Keratinocyte (primary cell): Measurements from ENCODE around the gene DCXR. TPM values are rescaled to one million over a fixed set of nuclear protein-coding genes. Genes with fewer than 3 reads are reported as not detected.

ENCODE experiments used
- DNase-seq: peaks from one replicate; pipeline ENCODE4 v3.0.0-alpha.2; 2011; ENCODE audit warnings: low read depth, missing footprints, low spot score
- FAIRE-seq: peaks from 2 replicates; lab custom pipeline; 2011; peaks lifted over from hg19 to GRCh38; lab: Jason Lieb, UNC
- H2AFZ ChIP-seq: 2 replicates; pipeline ENCODE4 v1.6.0; 2012; ENCODE audit warnings: low read length, control low read depth, inconsistent platforms; ENCODE audit not compliant: control insufficient read depth
- H3K27ac ChIP-seq: 2 replicates; pipeline ENCODE4 v1.5.1; 2011; ENCODE audit warnings: low read length; ENCODE audit not compliant: control insufficient read depth, insufficient read depth
- H3K27me3 ChIP-seq: 3 replicates; pipeline ENCODE4 v1.6.0; 2011; ENCODE audit warnings: low read length; ENCODE audit not compliant: control insufficient read depth, insufficient read depth; ENCODE audit errors: extremely low read depth
- H3K36me3 ChIP-seq, 2 experiments: 2 replicates in 1 of 2; 3 replicates in 1 of 2; pipeline ENCODE4 v1.5.1; 2011; ENCODE audit warnings: low read length in 2 of 2, mild to moderate bottlenecking in 1 of 2; ENCODE audit not compliant: control insufficient read depth in 2 of 2, insufficient read depth in 2 of 2; ENCODE audit errors: extremely low read depth in 1 of 2
- H3K4me1 ChIP-seq: 3 replicates; pipeline ENCODE4 v1.5.1; 2011; ENCODE audit warnings: low read length; ENCODE audit not compliant: control insufficient read depth, insufficient read depth; ENCODE audit errors: extremely low read depth
- H3K4me2 ChIP-seq: 3 replicates; pipeline ENCODE4 v1.6.0; 2011; ENCODE audit warnings: low read depth, low read length; ENCODE audit not compliant: control insufficient read depth, insufficient read depth; ENCODE audit errors: extremely low read depth
- H3K4me3 ChIP-seq, 3 experiments: fragments of 200-600 bp in 1 of 3; sonication (generic) in 1 of 3; 2 replicates in 2 of 3; 3 replicates in 1 of 3; pipeline ENCODE4 v1.5.1; 2011 to 2016; ENCODE audit warnings: low read length in 3 of 3, mild to moderate bottlenecking in 3 of 3, control low read depth in 2 of 3, inconsistent platforms in 1 of 3, low read depth in 1 of 3, mixed read lengths in 1 of 3, mixed run types in 1 of 3, moderate library complexity in 1 of 3; ENCODE audit not compliant: control insufficient read depth in 2 of 3, insufficient read depth in 2 of 3; ENCODE audit errors: extremely low read depth in 1 of 3
- H3K79me2 ChIP-seq: 2 replicates; pipeline ENCODE4 v1.6.0; 2012; ENCODE audit warnings: low read length; ENCODE audit not compliant: control insufficient read depth, insufficient read depth
- H3K9ac ChIP-seq: 3 replicates; pipeline ENCODE4 v1.6.0; 2011; ENCODE audit warnings: low read length; ENCODE audit not compliant: control insufficient read depth, insufficient read depth; ENCODE audit errors: extremely low read depth
- H3K9me1 ChIP-seq: 3 replicates; pipeline ENCODE4 v1.6.0; 2011; ENCODE audit warnings: low read length; ENCODE audit not compliant: control insufficient read depth, insufficient read depth; ENCODE audit errors: extremely low read depth
- H3K9me3 ChIP-seq: 2 replicates; pipeline ENCODE4 v1.5.1; 2012; ENCODE audit warnings: low read depth, low read length; ENCODE audit not compliant: control insufficient read depth
- H4K20me1 ChIP-seq: 3 replicates; pipeline ENCODE4 v1.6.0; 2011; ENCODE audit warnings: low read length; ENCODE audit not compliant: control insufficient read depth, insufficient read depth; ENCODE audit errors: extremely low read depth
- CTCF ChIP-seq, 3 experiments: IDR thresholded peaks in 1 of 3; conservative IDR thresholded peaks in 1 of 3; optimal IDR thresholded peaks in 1 of 3; 2 replicates in 2 of 3; 3 replicates in 1 of 3; pipeline versions ENCODE3 to v1.5.1; 2011; ENCODE audit warnings: low read length in 3 of 3, mild to moderate bottlenecking in 3 of 3, moderate library complexity in 2 of 3, control low read depth in 1 of 3, inconsistent platforms in 1 of 3; ENCODE audit not compliant: insufficient read depth in 2 of 3; ENCODE audit errors: extremely low read depth in 1 of 3
- EZH2 ChIP-seq: IDR thresholded peaks from one replicate; pipeline ENCODE4 v1.6.1; 2012; ENCODE audit warnings: inconsistent platforms, mild to moderate bottlenecking, low read length, moderate library complexity
- dilution Hi-C: fragments of 300-500 bp; cut with MboI; formaldehyde crosslinking; loops from one replicate; pipeline ENCODE4 v1.7.0; 2020; ENCODE audit warnings: low sequenced_read_pairs; ENCODE audit not compliant: extremely low pct_ligation_motif_present
- polyA plus RNA-seq, 5 experiments: library from polyadenylated mRNA; depleted of rRNA in 3 of 5; stranded (reverse) in 3 of 5; stranded (forward) in 1 of 5; unstranded in 1 of 5; fragments of >200 nt; gene quantifications; 1 replicate in 1 of 5; 2 replicates in 3 of 5; 3 replicates in 1 of 5; pipeline versions ENCODE4 v1.2.1 to v1.2.3, GENCODE V29; 2011 to 2012; ENCODE audit warnings: missing spikeins in 2 of 5, low read depth in 1 of 5, low replicate concordance in 1 of 5

The DCXR gene
- polyA plus RNA-seq, 1 donor (not counting 4 experiments of a cell fraction or from before 2014, with no cell fraction given) = 45.4 TPM

DNA sequence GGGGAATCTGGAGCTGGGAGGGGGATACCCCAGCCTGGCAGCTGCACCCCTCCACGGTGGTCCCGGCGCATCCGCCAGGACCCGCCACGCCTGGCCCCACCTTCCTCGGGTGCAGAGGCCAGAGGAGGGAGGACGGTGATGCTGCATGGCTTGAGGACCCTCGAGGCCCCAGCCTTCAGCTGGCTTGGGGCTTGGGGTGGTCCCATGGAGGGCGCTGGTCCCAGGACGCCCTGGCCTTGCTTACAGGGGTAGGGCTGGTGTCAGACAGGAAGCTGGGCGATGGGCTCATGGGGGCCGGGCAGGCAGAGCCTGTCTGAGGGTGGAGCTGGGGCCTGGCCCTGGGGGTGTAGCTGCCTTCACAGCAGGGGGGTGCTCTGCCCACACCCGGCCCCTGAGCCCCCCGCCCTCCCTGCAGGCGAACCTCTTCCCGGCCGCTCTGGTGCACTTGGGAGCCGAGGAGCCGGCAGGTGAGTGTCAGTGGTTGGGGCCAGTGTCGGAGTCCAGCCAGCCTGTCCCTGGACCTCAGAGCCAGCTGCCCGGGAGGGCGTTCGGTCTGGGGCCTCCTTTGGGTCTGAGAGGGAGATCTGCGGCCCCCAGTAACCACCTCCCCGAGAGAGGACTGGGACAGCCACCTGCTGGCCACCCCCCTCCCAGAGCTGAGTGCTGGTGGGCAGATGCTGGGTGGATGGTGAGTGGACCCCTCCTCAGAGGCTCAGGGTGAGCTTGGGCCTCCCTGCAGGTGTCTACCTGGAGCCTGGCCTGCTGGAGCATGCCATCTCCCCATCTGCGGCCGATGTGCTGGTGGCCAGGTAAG lies 21.2 kb downstream of the DCXR start:
- no peaks in the 10 kb centered on the region for H3K27me3 ChIP-seq
- dilution Hi-C loops = no loop called here
- no peak for FAIRE-seq

DNA sequence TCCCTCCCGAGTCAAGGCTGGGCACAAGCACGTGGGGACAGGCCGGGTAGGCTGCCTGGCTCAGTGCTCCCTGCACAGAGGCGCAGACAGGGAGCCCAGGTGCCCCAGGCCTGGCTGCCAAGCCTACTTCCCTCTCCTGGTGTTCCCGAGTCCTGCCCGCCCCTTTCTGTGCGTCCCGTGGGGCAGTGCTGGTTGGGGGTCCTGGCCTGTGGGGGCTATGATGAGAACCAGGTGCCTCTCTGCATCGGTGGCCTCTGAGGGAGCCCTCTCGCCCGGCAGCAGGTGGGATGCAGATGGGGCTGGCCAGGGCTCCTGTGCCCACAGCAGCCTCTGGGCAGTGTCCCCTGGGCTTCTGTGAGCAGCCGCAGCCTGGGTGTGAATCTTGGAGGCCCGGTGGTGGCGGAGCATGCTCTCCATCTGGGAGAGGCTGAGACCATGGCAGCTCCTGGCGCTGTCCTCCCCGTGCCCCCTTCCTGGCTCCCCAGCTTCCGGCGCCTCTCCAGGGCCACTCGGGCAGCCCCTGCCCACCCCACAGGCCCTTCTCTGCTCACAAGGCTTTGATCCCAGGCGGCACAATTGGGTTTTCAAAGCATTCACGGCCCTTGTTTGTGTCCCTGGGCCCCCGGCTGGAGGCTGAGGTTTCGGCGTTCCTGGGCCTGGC lies 22.1 kb downstream of the DCXR start:
- Histone ChIP-seq H3K9ac (no peak overlapping the region), H3K36me3 (peaks cover 0 to 4% of the 10 kb centered on the region in 2 experiments), H3K4me3 (no peak overlapping the region), H3K79me2 (no peaks in the 10 kb centered on the region), H3K27me3 (no peaks in the 10 kb centered on the region), H3K4me1 (peaks cover 18% of the 10 kb centered on the region), H3K9me1 (no peaks in the 10 kb centered on the region), H3K9me3 (no peaks in the 10 kb centered on the region), H4K20me1 (peaks cover 6% of the 10 kb centered on the region), H3K4me2 (no peak overlapping the region), H3K27ac (no peak overlapping the region), H2AFZ (no peak overlapping the region)
- FAIRE-seq (no peak), DNase-seq (no peak)
- dilution Hi-C loops = no loop called here
- TF ChIP-seq EZH2 (no peak), CTCF (optimal IDR thresholded peaks at IDR 0.05 in 1 of 3, IDR thresholded peaks at IDR 0.05 in 1 of 3, conservative IDR thresholded peaks at IDR 0.05 in 1 of 3; ENCODE audit: extremely low read depth in 1 of 3, insufficient read depth in 2 of 3, low read length in 3 of 3) (no peak)

More for the DNA sequence above, 21.2 kb downstream of the DCXR start:
- no peak overlapping the region for H3K4me3 ChIP-seq
- peaks cover 6% of the 10 kb centered on the region for H4K20me1 ChIP-seq
- no peak overlapping the region for H3K27ac ChIP-seq
- no peak overlapping the region for H3K9ac ChIP-seq
- H3K4me2 ChIP-seq = no peak overlapping the region
- no peak overlapping the region for H2AFZ ChIP-seq
- no peak for DNase-seq
- no peaks in the 10 kb centered on the region for H3K9me1 ChIP-seq
- no peaks in the 10 kb centered on the region for H3K79me2 ChIP-seq
- no peak for TF ChIP-seq EZH2
- TF ChIP-seq CTCF (optimal IDR thresholded peaks at IDR 0.05 in 1 of 3, IDR thresholded peaks at IDR 0.05 in 1 of 3, conservative IDR thresholded peaks at IDR 0.05 in 1 of 3; ENCODE audit: extremely low read depth in 1 of 3, insufficient read depth in 2 of 3, low read length in 3 of 3) = no peak
- no peaks in the 10 kb centered on the region for H3K9me3 ChIP-seq
- peaks cover 0 to 4% of the 10 kb centered on the region in 2 experiments for H3K36me3 ChIP-seq
- peaks cover 22% of the 10 kb centered on the region for H3K4me1 ChIP-seq
